GM18505 (cell line): ENCODE results near the gene ZCCHC14.
"Not testable (repeated sequence)": the region's sequence is repeated elsewhere in the genome, so short reads cannot be mapped to it uniquely, and the experiment has no call there.

ENCODE experiments used
- ATAC-seq: cut with Tn5 transposase; IDR thresholded peaks from one replicate; pipeline ENCODE4 v1.9.1; 2021; ENCODE audit not compliant: unreplicated experiment
- POLR2A ChIP-seq: IDR thresholded peaks from 4 replicates; pipeline ENCODE4 v1.6.1; 2011; ENCODE audit warnings: borderline replicate concordance; ENCODE audit not compliant: insufficient read depth, insufficient read length; ENCODE audit errors: extremely low read depth

The ZCCHC14 gene

GRCh38 chr16:87484487-87485331, 8.1 kb downstream of the ZCCHC14 start:
- no peak for ATAC-seq
- TF ChIP-seq POLR2A = no peak

- no peak for TF ChIP-seq POLR2A
- ATAC-seq = no peak
Observed at GRCh38 chr16:87483481-87483880, 9.3 kb downstream of the ZCCHC14 start.

GRCh38 chr16:87482670-87483069, 10.2 kb downstream of the ZCCHC14 start:
- ATAC-seq = not testable (repeated sequence)

GRCh38 chr16:87482266-87482665, 10.6 kb downstream of the ZCCHC14 start:
- no peak for TF ChIP-seq POLR2A
- ATAC-seq = no peak

- ATAC-seq = not testable (repeated sequence)
Observed at GRCh38 chr16:87481711-87482110, 11.1 kb downstream of the ZCCHC14 start.

GRCh38 chr16:87477209-87477981, 15.4 kb downstream of the ZCCHC14 start:
- not testable (repeated sequence) for ATAC-seq

GRCh38 chr16:87474566-87474996, 18.2 kb downstream of the ZCCHC14 start:
- no peak for ATAC-seq
- TF ChIP-seq POLR2A = no peak

- no peak for TF ChIP-seq POLR2A
- ATAC-seq = no peak
Observed at GRCh38 chr16:87474017-87474416, 18.8 kb downstream of the ZCCHC14 start.

GRCh38 chr16:87472935-87473334, 19.9 kb downstream of the ZCCHC14 start:
- ATAC-seq = no peak
- TF ChIP-seq POLR2A = no peak

- no peak for ATAC-seq
- no peak for TF ChIP-seq POLR2A
Observed at GRCh38 chr16:87472142-87472778, 20.6 kb downstream of the ZCCHC14 start.

- no peak for ATAC-seq
- no peak for TF ChIP-seq POLR2A
Observed at GRCh38 chr16:87471278-87472141, 21.3 kb downstream of the ZCCHC14 start.

- no peak for ATAC-seq
- no peak for TF ChIP-seq POLR2A
Observed at GRCh38 chr16:87470332-87470731, 22.5 kb downstream of the ZCCHC14 start.

GRCh38 chr16:87469169-87469568, 23.7 kb downstream of the ZCCHC14 start:
- ATAC-seq = no peak
- TF ChIP-seq POLR2A = no peak
